GM23338 (cell line): ENCODE measurements around the gene PA2G4. TPM values are rescaled to one million over a fixed set of nuclear protein-coding genes. Genes with fewer than 3 reads are reported as not detected.

Source experiments
- ATAC-seq: fragments of 200-7000 bp; cut with Tn5 transposase; 3 replicates; pipeline ENCODE4 v1.9.1; 2020
- DNase-seq: peaks from one replicate; pipeline ENCODE4 v3.0.0-alpha.2; 2015; ENCODE audit warnings: low spot score
- H2AFZ ChIP-seq: fragments of 200-600 bp; sonication (generic); 2 replicates; pipeline ENCODE4 v1.8.0; 2016; ENCODE audit warnings: antibody characterized with exemption, mild to moderate bottlenecking, moderate library complexity
- H3F3A ChIP-seq: fragments of 200-600 bp; sonication (generic); replicated peaks from 2 replicates; pipeline ENCODE4 v1.8.0; 2017; ENCODE audit warnings: antibody characterized with exemption, mixed run types, low read depth
- H3K27ac ChIP-seq: fragments of 200-600 bp; sonication (generic); 2 replicates; pipeline ENCODE4 v1.6.1; 2016; ENCODE audit warnings: low read depth
- H3K27me3 ChIP-seq: fragments of 200-600 bp; sonication (generic); 2 replicates; pipeline ENCODE4 v1.8.0; 2016; ENCODE audit warnings: mild to moderate bottlenecking, mixed run types, moderate library complexity; ENCODE audit not compliant: insufficient read depth
- H3K36me3 ChIP-seq: fragments of 200-600 bp; sonication (generic); 2 replicates; pipeline ENCODE4 v1.8.0; 2016; ENCODE audit warnings: mild to moderate bottlenecking; ENCODE audit not compliant: insufficient read depth
- H3K4me1 ChIP-seq: fragments of 200-600 bp; sonication (generic); 2 replicates; pipeline ENCODE4 v1.8.0; 2016; ENCODE audit warnings: mild to moderate bottlenecking, moderate library complexity; ENCODE audit not compliant: insufficient read depth
- H3K4me2 ChIP-seq: fragments of 200-600 bp; sonication (generic); 2 replicates; pipeline ENCODE4 v1.7.1; 2017; ENCODE audit warnings: mixed run types
- H3K4me3 ChIP-seq: fragments of 200-600 bp; sonication (generic); 2 replicates; pipeline ENCODE4 v1.6.1; 2016; ENCODE audit warnings: mixed run types
- H3K79me2 ChIP-seq: fragments of 200-600 bp; sonication (generic); replicated peaks from 2 replicates; pipeline ENCODE4 v1.8.0; 2017; ENCODE audit warnings: mild to moderate bottlenecking; ENCODE audit not compliant: insufficient read depth
- H3K9me2 ChIP-seq: fragments of 200-600 bp; sonication (generic); 2 replicates; pipeline ENCODE4 v1.8.0; 2017; ENCODE audit not compliant: insufficient read depth
- H4K20me1 ChIP-seq: fragments of 200-600 bp; sonication (generic); replicated peaks from 2 replicates; pipeline ENCODE4 v1.8.0; 2017; ENCODE audit warnings: mild to moderate bottlenecking; ENCODE audit not compliant: insufficient read depth
- H3K27ac Mint-ChIP-seq: 2 replicates; pipeline ENCODE4 v1.8.0; 2020; ENCODE audit warnings: inconsistent platforms, mild to moderate bottlenecking, moderate library complexity, mixed read lengths
- H3K27me3 Mint-ChIP-seq: 3 replicates; pipeline ENCODE4 v1.8.0; 2022; ENCODE audit warnings: low read depth, mild to moderate bottlenecking, moderate library complexity, mixed read lengths, inconsistent platforms; ENCODE audit not compliant: insufficient read depth, poor library complexity
- H3K36me3 Mint-ChIP-seq: 3 replicates; pipeline ENCODE4 v1.8.0; 2021; ENCODE audit warnings: low read depth, mild to moderate bottlenecking, inconsistent platforms, moderate library complexity, mixed read lengths
- H3K4me1 Mint-ChIP-seq: 3 replicates; pipeline ENCODE4 v1.8.0; 2020; ENCODE audit warnings: mild to moderate bottlenecking, inconsistent platforms, mixed read lengths
- H3K4me3 Mint-ChIP-seq: 3 replicates; pipeline ENCODE4 v1.8.0; 2021; ENCODE audit warnings: moderate library complexity, mild to moderate bottlenecking, inconsistent platforms, mixed read lengths
- H3K9me3 Mint-ChIP-seq: 3 replicates; pipeline ENCODE4 v1.8.0; 2020; ENCODE audit warnings: moderate library complexity, mild to moderate bottlenecking, inconsistent platforms, mixed read lengths
- ETS1 ChIP-seq: IDR thresholded peaks from 2 replicates; pipeline ENCODE4 v1.6.1; 2016; ENCODE audit warnings: antibody characterized with exemption
- EZH2 ChIP-seq: fragments of 200-600 bp; sonication (generic); IDR thresholded peaks from one replicate; pipeline ENCODE4 v1.8.0; 2017; ENCODE audit warnings: antibody characterized with exemption, mild to moderate bottlenecking, low read depth; ENCODE audit not compliant: unreplicated experiment
- JUNB ChIP-seq: IDR thresholded peaks from one replicate; pipeline ENCODE4 v1.6.1; 2016; ENCODE audit warnings: antibody characterized with exemption; ENCODE audit not compliant: unreplicated experiment
- NANOG ChIP-seq: IDR thresholded peaks from 2 replicates; pipeline ENCODE4 v1.6.1; 2016; ENCODE audit warnings: antibody characterized with exemption, borderline replicate concordance
- POLR2AphosphoS5 ChIP-seq: IDR thresholded peaks from 2 replicates; pipeline ENCODE4 v1.6.1; 2016; ENCODE audit warnings: antibody characterized with exemption, low read depth
- REST ChIP-seq: IDR thresholded peaks from one replicate; pipeline ENCODE4 v1.6.1; 2018; ENCODE audit warnings: antibody characterized with exemption; ENCODE audit not compliant: unreplicated experiment
- STAT1 ChIP-seq: IDR thresholded peaks from one replicate; pipeline ENCODE4 v1.6.1; 2016; ENCODE audit warnings: antibody characterized with exemption; ENCODE audit not compliant: unreplicated experiment
- ZNF114 ChIP-seq: fragments of 250-450 bp; sonication (Bioruptor Pico); IDR thresholded peaks from 2 replicates; pipeline ENCODE4 v1.5.0; 2020; ENCODE audit warnings: mild to moderate bottlenecking, moderate library complexity
- ZNF331 ChIP-seq: fragments of 250-450 bp; sonication (Bioruptor Pico); IDR thresholded peaks from 2 replicates; pipeline ENCODE4 v1.5.0; 2020; ENCODE audit warnings: low read depth, mild to moderate bottlenecking, moderate library complexity
- polyA plus RNA-seq: library from polyadenylated mRNA; unstranded; fragments of >200 nt; fragmentation: Nextera tagmentation; extraction: Ambion mirVana; gene quantifications from 2 replicates; pipeline ENCODE4 v1.2.1, GENCODE V29; 2016
- total RNA-seq: library from RNA; depleted of rRNA; stranded (reverse); fragments of >200 nt; shearing (Covaris generic); gene quantifications from 2 replicates; pipeline ENCODE4 v1.2.3, GENCODE V29; 2014
- TF ChIP-seq, protein P1 (sequence below): fragments of 250-450 bp; sonication (Bioruptor Pico); IDR thresholded peaks from 2 replicates; pipeline ENCODE4 v1.5.0; 2020; ENCODE audit warnings: mild to moderate bottlenecking, moderate library complexity
- TF ChIP-seq, protein P2 (sequence below), 2 experiments: fragments of 200-600 bp in 1 of 2; sonication (generic) in 1 of 2; conservative IDR thresholded peaks; 2 replicates each; pipeline versions ENCODE4 v1.5.1 to v1.6.1; 2016 to 2017; ENCODE audit warnings: antibody characterized with exemption in 2 of 2, low read depth in 2 of 2, mild to moderate bottlenecking in 2 of 2, moderate library complexity in 1 of 2

Gene PA2G4
- total and polyA plus RNA-seq, 2 experiments from 2014 or later, result 237 to 373 TPM

DNA sequence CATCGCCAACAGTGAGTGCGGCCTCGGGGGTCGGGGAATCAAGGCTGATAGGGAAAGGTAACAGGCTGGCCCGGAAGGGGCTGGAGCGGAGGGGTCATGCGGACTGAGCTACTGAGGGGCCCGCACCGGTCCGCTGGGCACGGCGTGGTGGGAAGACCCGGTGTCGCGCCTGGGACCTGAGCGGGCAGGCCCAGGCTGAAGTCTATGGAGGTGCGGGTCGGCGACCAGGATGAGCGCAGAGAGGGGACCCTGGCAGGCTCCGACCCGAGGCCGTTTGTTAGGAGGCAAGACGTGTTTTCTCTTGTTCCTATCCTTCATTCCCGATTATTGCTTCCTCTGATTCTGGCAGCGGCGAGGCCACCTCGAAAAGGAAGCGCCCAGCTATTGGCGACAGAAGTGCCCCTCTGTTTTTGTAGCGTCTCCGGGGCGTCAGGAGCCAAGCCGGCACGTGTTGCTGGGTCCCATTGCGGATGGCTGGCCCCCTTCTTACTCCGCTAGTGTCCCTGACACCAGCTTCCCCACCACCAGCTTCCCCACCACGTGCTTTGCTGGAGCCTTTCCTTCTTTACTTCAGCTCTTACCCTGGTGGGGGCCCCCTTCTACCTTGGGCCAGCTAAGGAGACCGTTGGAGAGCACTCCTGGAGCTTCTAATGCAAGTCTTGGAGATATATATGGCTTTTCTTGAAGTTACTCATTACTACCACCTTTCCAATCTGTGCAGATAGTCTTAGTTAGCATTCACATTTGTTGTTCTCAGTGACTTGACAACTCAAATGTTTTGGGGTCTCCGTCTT lies 653 bp downstream of the PA2G4 start:
- H3K36me3 ChIP-seq, result peaks cover 42% of the 10 kb centered on the region
- Mint-ChIP-seq H3K4me1 (peaks cover 21% of the 10 kb centered on the region), H3K36me3 (peaks cover 79% of the 10 kb centered on the region), H3K27ac (peak overlapping the region; percentile 98), H3K27me3 (peaks cover 13% of the 10 kb centered on the region), H3K4me3 (peak overlapping the region; percentile 96), H3K9me3 (no peaks in the 10 kb centered on the region)
- peak overlapping the region; percentile 99 for H3K4me3 ChIP-seq
- peak overlapping the region; percentile 100 for H3K4me2 ChIP-seq
- no peaks in the 10 kb centered on the region for H3K27me3 ChIP-seq
- peak overlapping the region; percentile 91 for H2AFZ ChIP-seq
- peak; percentile 39 for DNase-seq
- peak; percentile 35 for ATAC-seq
- peaks cover 21% of the 10 kb centered on the region for H4K20me1 ChIP-seq
- TF ChIP-seq EZH2 (no peak), ETS1 (no peak), STAT1 (no peak), NANOG (no peak), ZNF331 (CRISPR knock-in tag) (no peak), REST (no peak), ZNF114 (CRISPR knock-in tag) (no peak), JUNB (no peak), POLR2AphosphoS5 (no peak)
- TF ChIP-seq, protein P1, sequence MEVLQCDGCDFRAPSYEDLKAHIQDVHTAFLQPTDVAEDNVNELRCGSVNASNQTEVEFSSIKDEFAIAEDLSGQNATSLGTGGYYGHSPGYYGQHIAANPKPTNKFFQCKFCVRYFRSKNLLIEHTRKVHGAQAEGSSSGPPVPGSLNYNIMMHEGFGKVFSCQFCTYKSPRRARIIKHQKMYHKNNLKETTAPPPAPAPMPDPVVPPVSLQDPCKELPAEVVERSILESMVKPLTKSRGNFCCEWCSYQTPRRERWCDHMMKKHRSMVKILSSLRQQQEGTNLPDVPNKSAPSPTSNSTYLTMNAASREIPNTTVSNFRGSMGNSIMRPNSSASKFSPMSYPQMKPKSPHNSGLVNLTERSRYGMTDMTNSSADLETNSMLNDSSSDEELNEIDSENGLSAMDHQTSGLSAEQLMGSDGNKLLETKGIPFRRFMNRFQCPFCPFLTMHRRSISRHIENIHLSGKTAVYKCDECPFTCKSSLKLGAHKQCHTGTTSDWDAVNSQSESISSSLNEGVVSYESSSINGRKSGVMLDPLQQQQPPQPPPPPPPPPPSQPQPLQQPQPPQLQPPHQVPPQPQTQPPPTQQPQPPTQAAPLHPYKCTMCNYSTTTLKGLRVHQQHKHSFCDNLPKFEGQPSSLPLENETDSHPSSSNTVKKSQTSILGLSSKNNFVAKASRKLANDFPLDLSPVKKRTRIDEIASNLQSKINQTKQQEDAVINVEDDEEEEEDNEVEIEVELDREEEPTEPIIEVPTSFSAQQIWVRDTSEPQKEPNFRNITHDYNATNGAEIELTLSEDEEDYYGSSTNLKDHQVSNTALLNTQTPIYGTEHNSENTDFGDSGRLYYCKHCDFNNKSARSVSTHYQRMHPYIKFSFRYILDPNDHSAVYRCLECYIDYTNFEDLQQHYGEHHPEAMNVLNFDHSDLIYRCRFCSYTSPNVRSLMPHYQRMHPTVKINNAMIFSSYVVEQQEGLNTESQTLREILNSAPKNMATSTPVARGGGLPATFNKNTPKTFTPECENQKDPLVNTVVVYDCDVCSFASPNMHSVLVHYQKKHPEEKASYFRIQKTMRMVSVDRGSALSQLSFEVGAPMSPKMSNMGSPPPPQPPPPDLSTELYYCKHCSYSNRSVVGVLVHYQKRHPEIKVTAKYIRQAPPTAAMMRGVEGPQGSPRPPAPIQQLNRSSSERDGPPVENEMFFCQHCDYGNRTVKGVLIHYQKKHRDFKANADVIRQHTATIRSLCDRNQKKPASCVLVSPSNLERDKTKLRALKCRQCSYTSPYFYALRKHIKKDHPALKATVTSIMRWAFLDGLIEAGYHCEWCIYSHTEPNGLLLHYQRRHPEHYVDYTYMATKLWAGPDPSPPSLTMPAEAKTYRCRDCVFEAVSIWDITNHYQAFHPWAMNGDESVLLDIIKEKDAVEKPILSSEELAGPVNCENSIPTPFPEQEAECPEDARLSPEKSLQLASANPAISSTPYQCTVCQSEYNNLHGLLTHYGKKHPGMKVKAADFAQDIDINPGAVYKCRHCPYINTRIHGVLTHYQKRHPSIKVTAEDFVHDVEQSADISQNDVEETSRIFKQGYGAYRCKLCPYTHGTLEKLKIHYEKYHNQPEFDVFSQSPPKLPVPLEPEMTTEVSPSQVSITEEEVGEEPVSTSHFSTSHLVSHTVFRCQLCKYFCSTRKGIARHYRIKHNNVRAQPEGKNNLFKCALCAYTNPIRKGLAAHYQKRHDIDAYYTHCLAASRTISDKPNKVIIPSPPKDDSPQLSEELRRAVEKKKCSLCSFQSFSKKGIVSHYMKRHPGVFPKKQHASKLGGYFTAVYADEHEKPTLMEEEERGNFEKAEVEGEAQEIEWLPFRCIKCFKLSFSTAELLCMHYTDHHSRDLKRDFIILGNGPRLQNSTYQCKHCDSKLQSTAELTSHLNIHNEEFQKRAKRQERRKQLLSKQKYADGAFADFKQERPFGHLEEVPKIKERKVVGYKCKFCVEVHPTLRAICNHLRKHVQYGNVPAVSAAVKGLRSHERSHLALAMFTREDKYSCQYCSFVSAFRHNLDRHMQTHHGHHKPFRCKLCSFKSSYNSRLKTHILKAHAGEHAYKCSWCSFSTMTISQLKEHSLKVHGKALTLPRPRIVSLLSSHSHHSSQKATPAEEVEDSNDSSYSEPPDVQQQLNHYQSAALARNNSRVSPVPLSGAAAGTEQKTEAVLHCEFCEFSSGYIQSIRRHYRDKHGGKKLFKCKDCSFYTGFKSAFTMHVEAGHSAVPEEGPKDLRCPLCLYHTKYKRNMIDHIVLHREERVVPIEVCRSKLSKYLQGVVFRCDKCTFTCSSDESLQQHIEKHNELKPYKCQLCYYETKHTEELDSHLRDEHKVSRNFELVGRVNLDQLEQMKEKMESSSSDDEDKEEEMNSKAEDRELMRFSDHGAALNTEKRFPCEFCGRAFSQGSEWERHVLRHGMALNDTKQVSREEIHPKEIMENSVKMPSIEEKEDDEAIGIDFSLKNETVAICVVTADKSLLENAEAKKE, result no peak
- TF ChIP-seq, protein P2, sequence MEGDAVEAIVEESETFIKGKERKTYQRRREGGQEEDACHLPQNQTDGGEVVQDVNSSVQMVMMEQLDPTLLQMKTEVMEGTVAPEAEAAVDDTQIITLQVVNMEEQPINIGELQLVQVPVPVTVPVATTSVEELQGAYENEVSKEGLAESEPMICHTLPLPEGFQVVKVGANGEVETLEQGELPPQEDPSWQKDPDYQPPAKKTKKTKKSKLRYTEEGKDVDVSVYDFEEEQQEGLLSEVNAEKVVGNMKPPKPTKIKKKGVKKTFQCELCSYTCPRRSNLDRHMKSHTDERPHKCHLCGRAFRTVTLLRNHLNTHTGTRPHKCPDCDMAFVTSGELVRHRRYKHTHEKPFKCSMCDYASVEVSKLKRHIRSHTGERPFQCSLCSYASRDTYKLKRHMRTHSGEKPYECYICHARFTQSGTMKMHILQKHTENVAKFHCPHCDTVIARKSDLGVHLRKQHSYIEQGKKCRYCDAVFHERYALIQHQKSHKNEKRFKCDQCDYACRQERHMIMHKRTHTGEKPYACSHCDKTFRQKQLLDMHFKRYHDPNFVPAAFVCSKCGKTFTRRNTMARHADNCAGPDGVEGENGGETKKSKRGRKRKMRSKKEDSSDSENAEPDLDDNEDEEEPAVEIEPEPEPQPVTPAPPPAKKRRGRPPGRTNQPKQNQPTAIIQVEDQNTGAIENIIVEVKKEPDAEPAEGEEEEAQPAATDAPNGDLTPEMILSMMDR (conservative IDR thresholded peaks at IDR 0.05; ENCODE audit: low read depth in 2 of 2), result no peak
- H3K27ac ChIP-seq, result peak overlapping the region; percentile 93
- H3F3A ChIP-seq, result peaks cover 52% of the 10 kb centered on the region
- peaks cover 22% of the 10 kb centered on the region for H3K4me1 ChIP-seq
- peaks cover 36% of the 10 kb centered on the region for H3K79me2 ChIP-seq
- H3K9me2 ChIP-seq, result no peaks in the 10 kb centered on the region
